Gastroesophageal sphincter (tissue), 3 donors: ENCODE measurements around the gene FAM193A.

Experiments used
- POLR2AphosphoS5 ChIP-seq: sonication (generic); formaldehyde crosslinking; IDR thresholded peaks from one replicate; pipeline ENCODE4 v1.6.1; 2017; ENCODE audit warnings: antibody characterized with exemption
- TF ChIP-seq, protein P1 (sequence below), 4 experiments: fragments of 200-600 bp in 2 of 4; fragments of 450-650 bp in 2 of 4; sonication (generic) in 1 of 4; IDR thresholded peaks; one replicate each; pipeline ENCODE4 v1.5.1; 2017 to 2019; ENCODE audit warnings: antibody characterized with exemption in 4 of 4, mild to moderate bottlenecking in 2 of 4, moderate library complexity in 2 of 4

DNA sequence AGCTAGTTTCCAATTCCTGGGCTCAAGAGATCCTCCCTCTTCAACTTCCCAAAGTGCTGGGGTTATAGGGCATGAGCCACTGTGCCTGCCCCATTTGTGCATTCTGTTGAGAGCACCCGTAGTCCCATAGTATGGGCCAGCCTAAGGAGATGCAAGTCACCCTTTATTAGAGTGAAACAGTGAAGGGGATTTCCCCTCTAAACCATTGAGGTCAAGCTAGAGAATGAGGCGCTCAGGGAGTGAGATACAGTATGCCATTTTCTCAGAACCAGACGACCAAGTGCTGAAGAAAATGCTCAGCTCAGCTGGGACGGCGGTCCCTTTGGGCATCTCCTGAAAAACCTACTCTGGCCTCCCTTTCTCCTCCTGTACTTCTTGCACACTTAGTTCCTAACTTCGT lies 48.8 kb upstream of the FAM193A start:
- TF ChIP-seq, protein P1, sequence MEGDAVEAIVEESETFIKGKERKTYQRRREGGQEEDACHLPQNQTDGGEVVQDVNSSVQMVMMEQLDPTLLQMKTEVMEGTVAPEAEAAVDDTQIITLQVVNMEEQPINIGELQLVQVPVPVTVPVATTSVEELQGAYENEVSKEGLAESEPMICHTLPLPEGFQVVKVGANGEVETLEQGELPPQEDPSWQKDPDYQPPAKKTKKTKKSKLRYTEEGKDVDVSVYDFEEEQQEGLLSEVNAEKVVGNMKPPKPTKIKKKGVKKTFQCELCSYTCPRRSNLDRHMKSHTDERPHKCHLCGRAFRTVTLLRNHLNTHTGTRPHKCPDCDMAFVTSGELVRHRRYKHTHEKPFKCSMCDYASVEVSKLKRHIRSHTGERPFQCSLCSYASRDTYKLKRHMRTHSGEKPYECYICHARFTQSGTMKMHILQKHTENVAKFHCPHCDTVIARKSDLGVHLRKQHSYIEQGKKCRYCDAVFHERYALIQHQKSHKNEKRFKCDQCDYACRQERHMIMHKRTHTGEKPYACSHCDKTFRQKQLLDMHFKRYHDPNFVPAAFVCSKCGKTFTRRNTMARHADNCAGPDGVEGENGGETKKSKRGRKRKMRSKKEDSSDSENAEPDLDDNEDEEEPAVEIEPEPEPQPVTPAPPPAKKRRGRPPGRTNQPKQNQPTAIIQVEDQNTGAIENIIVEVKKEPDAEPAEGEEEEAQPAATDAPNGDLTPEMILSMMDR (IDR thresholded peaks at IDR 0.05), result no peak
- no peak for TF ChIP-seq POLR2AphosphoS5
